H1 (cell line): Measurements from ENCODE around the gene MED12L.

Source experiments
- CREB1 ChIP-seq: IDR thresholded peaks from 2 replicates; pipeline ENCODE4 v1.6.1; 2012; ENCODE audit warnings: inconsistent platforms
- GABPA ChIP-seq: IDR thresholded peaks from 2 replicates; pipeline ENCODE4 v1.6.1; 2011; ENCODE audit warnings: mild to moderate bottlenecking, low read length, moderate library complexity, borderline replicate concordance; ENCODE audit not compliant: insufficient read depth
- JUND ChIP-seq: IDR thresholded peaks from 2 replicates; pipeline ENCODE4 v1.6.1; 2011; ENCODE audit warnings: mild to moderate bottlenecking, improper control_type of control experiment, low read length
- KDM1A ChIP-seq: fragments of 200-600, 300-600 bp; sonication (generic); IDR thresholded peaks from 2 replicates; pipeline ENCODE4 v1.7.1; 2016; ENCODE audit warnings: mild to moderate bottlenecking, low read length, borderline replicate concordance
- MAX ChIP-seq: IDR thresholded peaks from 2 replicates; pipeline ENCODE4 v1.6.1; 2012; ENCODE audit warnings: inconsistent platforms
- SP2 ChIP-seq: IDR thresholded peaks from 2 replicates; pipeline ENCODE4 v1.6.1; 2012; ENCODE audit warnings: mild to moderate bottlenecking, low read length, inconsistent platforms

- TF ChIP-seq KDM1A (no peak), JUND (no peak), SP2 (no peak), CREB1 (no peak), GABPA (no peak), MAX (no peak)
Observed at GRCh38 chr3:151480492-151480891, 395.0 kb downstream of the MED12L start.
